ENCODE data around the gene ZNF766.

ZNF766 gene

DNA sequence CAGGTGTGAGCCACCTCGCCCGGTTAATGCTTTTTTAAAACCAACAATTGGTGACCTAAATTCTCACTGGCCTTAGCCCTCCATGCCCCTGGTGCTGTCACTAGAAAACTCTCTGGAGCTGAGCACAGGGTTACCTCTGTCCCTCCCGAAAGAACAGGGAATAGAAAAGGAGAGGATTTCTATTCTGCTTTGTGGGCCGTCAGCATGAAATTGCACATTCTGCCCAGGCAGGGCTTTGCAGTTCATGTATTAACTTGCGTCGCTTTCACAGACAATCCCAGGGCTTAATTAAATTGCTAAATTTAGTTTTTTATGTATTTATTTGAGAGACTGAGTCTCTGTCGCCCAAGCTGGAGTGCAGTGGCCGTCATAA lies 27.0 kb downstream of the ZNF766 start:
- CTCF ChIA-PET, result no interaction called here
- TF ChIP-seq CTCF (IDR thresholded peaks at IDR 0.05; ENCODE audit: control extremely low read depth, extremely low read depth, low read depth, missing control alignments), result no peak
- no peak for DNase-seq (ENCODE audit: extremely low spot score)
- POLR2A ChIA-PET, result interaction anchor here (0.6 to 0.7 kb wide), 2 partner anchors 239 to 320 kb away, joined by 3 to 6 read pairs; no protein-coding TSS in a partner anchor

DNA sequence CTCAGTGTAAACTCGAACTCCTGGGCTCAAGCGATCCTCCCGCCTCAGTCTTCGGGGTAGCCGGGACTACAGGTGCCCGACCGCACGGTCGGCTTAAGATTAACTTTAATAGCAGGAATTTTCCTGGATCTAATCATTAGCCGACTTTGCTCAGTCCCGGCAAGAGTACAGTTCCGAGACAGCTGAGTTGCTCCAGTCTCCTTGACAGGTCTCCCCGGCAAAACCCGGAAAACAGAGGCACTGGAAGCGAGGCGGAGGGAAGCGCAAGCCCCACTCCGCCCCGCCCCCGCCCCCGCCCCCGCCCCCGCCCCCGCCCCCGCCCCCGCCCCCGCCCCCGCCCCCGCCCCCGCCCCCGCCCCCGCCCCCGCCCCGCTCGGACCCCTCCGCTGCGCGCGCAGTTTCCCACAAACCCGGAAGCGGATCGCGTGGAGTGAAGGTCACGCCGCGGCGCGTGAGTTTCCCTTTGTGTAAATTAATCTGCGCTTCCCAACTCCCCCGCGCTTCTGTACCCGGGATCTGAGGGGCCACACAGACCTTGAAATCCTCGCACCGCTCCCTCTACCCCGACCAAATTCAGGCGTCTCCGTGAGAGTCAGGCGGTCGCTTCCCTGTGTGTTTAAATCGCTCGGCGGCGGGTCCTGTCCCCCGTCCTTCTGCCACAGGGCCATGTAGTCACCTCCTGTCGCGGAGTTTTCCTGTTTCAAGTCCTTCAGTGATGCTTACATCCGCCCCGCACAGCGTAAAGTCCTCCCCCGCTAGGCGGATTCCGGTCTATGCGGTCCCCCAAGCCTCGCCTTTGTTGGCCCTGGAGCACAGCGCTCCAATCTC lies 27.6 kb downstream of the ZNF766 start, which contains the start of gene ZNF480:
TSS of gene ZNF480 (plus strand) at position 397 of the 828 bp plus-strand sequence. CDS start 3,244 bp downstream, outside the sequence.
- no peak for TF ChIP-seq CTCF (IDR thresholded peaks at IDR 0.05; ENCODE audit: control extremely low read depth, extremely low read depth, low read depth, missing control alignments)
- POLR2A ChIA-PET, result interaction anchor here (0.6 kb wide), 1 partner anchor 238 kb away, joined by 6 read pairs; no protein-coding TSS in a partner anchor
- DNase-seq (ENCODE audit: extremely low spot score), result peak; percentile 79
- CTCF ChIA-PET, result no interaction called here

- no peak for TF ChIP-seq CTCF (IDR thresholded peaks at IDR 0.05; ENCODE audit: control extremely low read depth, extremely low read depth, low read depth, missing control alignments)
- ChIA-PET POLR2A (no interaction called here), CTCF (no interaction called here)
- peak; percentile 23 for DNase-seq (ENCODE audit: extremely low spot score)
These were observed 28.4 kb downstream of the ZNF766 start for GRCh38 chr19:52297601-52298364.

DNA sequence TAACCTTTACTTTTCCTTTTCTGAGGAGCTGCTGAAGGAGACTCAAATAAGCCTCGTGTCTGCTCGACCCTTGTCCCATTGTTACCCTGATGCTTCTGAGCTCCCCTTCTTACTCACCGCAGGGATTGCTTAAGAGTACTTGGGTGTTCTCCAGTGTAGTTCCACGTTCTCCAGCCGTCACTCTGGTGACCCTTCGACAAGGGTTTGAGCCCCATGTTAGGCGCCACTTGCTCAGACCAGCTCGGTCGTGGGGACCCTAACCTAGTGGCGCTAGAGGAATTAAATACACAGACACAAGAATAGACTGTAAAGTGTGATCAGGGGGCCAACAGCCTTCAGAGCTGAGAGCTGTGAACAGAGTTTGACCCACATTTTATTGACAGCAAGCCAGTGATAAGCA lies 37.9 kb downstream of the ZNF766 start:
- ChIA-PET CTCF (interaction anchor here (1.0 kb wide), 1 partner anchor 282 kb away, joined by 3 read pairs; no protein-coding TSS in a partner anchor), POLR2A (no interaction called here)
- TF ChIP-seq CTCF (IDR thresholded peaks at IDR 0.05; ENCODE audit: control extremely low read depth, extremely low read depth, low read depth, missing control alignments), result no peak
- DNase-seq (ENCODE audit: extremely low spot score), result no peak

- ChIA-PET POLR2A (no interaction called here), CTCF (no interaction called here)
- no peak for DNase-seq (ENCODE audit: extremely low spot score)
- no peak for TF ChIP-seq CTCF (IDR thresholded peaks at IDR 0.05; ENCODE audit: control extremely low read depth, extremely low read depth, low read depth, missing control alignments)
These were observed 53.0 kb downstream of the ZNF766 start for GRCh38 chr19:52322429-52322828.

DNA sequence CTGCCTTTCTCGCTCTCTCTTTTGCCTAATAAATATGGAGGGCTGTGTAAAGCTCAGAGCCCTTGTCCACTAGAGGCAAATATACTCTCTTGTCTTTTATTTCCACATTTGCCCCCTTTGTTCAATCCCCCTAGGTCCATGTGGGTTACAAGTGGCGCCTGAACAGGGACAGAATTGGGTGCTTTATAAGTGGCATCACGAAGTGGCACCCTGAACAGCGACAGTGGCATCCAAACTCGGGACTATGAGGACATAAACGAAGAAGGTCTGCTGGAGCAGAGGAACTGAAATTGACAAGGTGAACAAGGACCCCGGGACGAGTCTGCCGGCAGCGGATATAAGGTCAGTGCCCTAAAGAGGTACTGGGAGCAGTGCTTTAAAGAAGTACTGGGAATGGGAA lies 62.4 kb downstream of the ZNF766 start:
- CTCF ChIA-PET, result no interaction called here
- TF ChIP-seq CTCF (IDR thresholded peaks at IDR 0.05; ENCODE audit: control extremely low read depth, extremely low read depth, low read depth, missing control alignments), result no peak
- DNase-seq (ENCODE audit: extremely low spot score), result no peak
- POLR2A ChIA-PET, result no interaction called here
